Measurements from ENCODE around the gene U2AF1L4.

U2AF1L4 gene

DNA sequence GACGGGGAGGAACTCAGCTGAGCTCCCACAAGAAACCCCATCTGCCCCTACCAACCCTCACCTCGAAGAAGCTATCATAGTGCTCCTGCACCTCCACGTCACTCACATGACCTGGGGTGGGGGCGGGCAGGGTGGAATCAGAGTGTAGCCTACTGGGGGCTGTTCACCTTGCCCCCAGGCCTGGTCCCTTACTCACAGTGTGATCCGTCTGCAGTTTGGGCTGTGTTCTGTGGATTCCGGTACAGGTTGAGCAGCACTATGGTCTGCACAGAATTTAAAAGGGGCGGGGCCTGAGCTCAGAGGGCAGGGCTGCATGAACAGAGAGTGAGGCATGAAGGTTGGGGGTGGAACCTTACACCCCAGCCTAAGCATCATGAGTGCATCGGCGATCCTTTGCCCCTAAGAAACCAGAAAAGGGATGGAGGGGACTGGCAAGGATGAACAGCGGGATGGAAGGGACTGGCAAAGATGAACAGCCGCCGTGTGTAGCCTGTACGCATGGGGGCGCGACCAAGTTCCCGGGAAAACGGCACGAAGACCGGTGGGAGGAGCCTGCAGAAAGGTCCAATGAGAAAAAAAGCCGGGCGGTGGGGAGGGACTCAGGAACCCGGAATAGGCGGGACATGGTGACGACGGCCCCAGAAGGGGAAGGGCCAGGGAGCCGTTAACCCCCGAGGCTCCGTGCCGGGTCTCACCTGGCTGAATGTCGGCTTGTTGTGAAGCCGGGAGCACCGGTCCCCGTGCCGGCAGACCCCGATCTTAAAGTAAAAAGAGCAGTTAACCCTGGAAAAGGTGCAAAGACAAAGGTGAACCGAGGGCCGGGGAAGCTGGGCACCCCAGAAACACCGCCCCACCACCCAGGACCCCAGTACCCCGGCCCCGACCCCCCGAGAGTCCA is 539 bp downstream of the U2AF1L4 start:
- peak overlapping the region; percentile 96 for H3K9ac ChIP-seq (ENCODE audit: low read depth, low read length)
- H3K4me1 ChIP-seq (ENCODE audit: insufficient read depth, low read length), result 0 out of 2 replicates have a peak, but pooled peaks cover 3% of the 10 kb centered on the region
- H3K36me3 ChIP-seq (ENCODE audit: insufficient read depth, low read length), result no peaks in the 10 kb centered on the region
- peaks cover 3% of the 10 kb centered on the region; the same call in 1 of the 2 replicates for H3K9me3 ChIP-seq (ENCODE audit: control insufficient read depth, insufficient read depth, low read length)

DNA sequence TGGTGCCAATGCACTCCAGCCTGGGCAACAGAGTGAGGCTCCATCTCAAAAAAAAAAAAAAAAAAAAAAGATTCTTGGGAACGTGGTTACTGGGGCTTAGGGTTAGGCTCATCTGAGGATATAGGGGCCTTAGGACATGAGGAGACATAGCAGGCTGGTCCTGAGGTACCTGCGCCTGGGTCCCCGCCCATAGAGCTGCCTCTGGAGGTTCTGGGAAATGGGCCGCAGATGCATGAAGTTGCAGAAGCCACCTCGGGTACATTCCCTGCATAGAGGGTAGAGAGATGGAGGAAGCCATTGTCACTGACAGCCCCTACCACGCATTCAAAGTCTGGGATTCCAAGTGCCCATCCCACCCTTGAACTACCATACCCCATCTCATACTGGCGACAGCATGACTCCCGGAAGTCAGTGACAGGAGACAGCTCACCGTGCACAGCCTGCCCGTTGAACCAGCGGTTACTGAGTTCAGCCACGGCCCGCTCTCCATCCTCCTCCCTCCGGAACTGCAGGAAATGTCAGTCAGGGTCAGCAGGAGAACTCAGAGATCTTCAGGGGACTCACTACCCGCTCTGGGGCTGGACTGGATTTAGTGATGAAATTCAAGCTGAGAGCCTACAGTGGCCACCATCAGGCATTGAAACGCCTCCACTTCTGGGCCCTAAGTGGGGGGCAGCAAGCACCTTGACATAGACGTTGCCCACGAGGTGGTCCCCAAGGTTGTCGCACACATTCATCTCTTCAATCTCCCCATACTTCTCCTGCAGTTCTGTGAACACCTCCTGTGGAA is 1.4 kb downstream of the U2AF1L4 start:
- peak overlapping the region; percentile 96 for H3K9ac ChIP-seq (ENCODE audit: low read depth, low read length)
- H3K4me1 ChIP-seq (ENCODE audit: insufficient read depth, low read length), result no peaks in the 10 kb centered on the region
- H3K36me3 ChIP-seq (ENCODE audit: insufficient read depth, low read length), result no peaks in the 10 kb centered on the region

DNA sequence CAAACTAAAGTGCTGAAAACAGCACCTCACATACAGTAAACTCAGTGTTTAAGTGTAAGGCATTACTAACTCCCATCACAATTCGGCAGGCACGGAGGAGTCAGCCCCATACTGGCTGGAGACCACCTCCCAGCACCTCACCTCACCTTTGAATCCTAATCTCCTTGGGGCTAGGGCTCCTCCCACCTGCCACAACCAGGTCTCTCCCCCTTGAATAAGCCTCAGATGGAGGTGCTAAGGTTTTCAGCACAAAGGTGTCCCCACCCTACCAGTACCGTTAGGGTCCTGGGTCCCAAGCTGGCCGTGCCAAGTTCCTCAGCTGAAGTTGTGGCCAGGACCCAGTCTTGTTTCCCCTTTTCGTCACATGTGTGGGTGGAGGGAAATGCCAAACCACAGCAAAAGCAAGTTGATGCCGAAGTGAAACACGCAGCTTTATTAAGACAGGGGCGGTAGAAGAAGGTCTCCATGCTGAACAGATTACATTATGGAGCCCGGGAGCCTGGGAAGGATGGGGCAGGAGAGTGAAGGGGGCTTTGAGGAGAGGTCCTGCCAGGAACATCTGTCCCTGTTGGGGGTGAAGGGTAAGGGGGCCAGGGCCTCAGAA is 3.0 kb downstream of the U2AF1L4 start, which contains the start of gene IGFLR1:
Gene IGFLR1, minus strand, starts transcription at position 332 of the 604 bp plus-strand sequence. CDS start 1,272 bp downstream, outside the sequence.
- Histone ChIP-seq H3K9ac (ENCODE audit: low read depth, low read length) (peak within 1 kb of the TSS; percentile 79; the same call in 1 of the 2 replicates), H3K9me3 (ENCODE audit: control insufficient read depth, insufficient read depth, low read length) (peaks cover 3% of the 10 kb centered on the region; the same call in 1 of the 2 replicates), H3K4me1 (ENCODE audit: insufficient read depth, low read length) (no peaks in the 10 kb centered on the region), H3K36me3 (ENCODE audit: insufficient read depth, low read length) (no peaks in the 10 kb centered on the region)

More for the DNA sequence above, 1.4 kb downstream of the U2AF1L4 start:
- peaks cover 3% of the 10 kb centered on the region; the same call in 1 of the 2 replicates for H3K9me3 ChIP-seq (ENCODE audit: control insufficient read depth, insufficient read depth, low read length)

DNA sequence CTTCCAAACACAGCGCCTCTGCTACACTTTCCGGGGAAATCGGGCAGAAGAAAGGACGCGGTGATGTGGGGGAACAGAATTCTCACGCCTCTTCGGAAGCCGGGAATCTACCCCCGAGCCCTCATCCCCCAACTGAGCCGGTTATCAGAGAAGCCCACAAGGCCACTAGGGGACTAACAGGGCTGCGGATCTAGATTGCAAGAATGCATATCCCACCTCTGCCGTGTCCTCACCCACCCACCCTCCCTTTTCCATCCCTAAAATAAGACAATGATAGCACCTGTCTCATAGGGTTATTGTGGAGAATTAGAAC is 4.1 kb downstream of the U2AF1L4 start:
- peaks cover 3% of the 10 kb centered on the region; the same call in 1 of the 2 replicates for H3K9me3 ChIP-seq (ENCODE audit: control insufficient read depth, insufficient read depth, low read length)
- H3K36me3 ChIP-seq (ENCODE audit: insufficient read depth, low read length), result no peaks in the 10 kb centered on the region
- H3K9ac ChIP-seq (ENCODE audit: low read depth, low read length), result peak overlapping the region; percentile 79
- no peaks in the 10 kb centered on the region for H3K4me1 ChIP-seq (ENCODE audit: insufficient read depth, low read length)

DNA sequence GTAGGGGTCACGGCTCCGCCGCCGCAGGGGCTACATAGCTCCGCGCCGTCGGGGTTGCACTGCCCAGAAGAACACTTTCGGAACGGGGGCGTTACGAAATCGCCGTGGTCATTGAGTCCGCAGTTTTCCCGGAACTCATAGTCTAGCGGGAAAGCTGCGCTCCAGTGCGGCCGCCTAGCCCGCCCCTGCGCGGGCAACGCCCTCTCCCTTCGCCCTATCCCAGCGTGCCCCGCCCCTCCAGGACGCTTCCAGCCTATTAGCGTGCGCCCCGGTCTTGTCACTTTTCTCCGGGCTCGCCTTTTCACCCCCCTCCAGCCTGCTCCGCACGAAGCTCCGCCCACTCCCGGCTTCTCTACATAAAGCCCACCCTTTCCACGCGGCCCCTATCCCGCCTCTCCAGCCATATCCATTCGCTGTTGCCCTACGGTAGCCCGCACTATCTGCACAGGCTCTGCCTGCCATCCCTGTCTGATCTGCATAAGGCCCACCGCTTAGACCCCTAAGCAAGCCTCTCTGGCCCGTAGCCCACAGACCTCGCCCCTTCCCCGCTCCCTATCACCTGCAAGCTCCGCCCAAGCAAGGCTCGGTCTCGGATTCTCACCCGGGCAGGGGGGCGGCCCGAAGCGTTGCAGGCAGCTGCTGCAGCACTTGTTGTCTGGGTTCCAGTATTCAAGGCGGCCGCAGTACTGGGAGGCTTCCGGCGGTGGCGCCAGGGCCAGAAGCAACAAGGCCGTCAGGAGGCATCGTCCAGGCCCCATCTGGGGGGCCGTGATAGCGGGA is 4.6 kb downstream of the U2AF1L4 start:
- Histone ChIP-seq H3K4me1 (ENCODE audit: insufficient read depth, low read length) (no peaks in the 10 kb centered on the region), H3K36me3 (ENCODE audit: insufficient read depth, low read length) (no peaks in the 10 kb centered on the region), H3K9ac (ENCODE audit: low read depth, low read length) (peak overlapping the region; percentile 79), H3K9me3 (ENCODE audit: control insufficient read depth, insufficient read depth, low read length) (peaks cover 3% of the 10 kb centered on the region; the same call in 1 of the 2 replicates)

DNA sequence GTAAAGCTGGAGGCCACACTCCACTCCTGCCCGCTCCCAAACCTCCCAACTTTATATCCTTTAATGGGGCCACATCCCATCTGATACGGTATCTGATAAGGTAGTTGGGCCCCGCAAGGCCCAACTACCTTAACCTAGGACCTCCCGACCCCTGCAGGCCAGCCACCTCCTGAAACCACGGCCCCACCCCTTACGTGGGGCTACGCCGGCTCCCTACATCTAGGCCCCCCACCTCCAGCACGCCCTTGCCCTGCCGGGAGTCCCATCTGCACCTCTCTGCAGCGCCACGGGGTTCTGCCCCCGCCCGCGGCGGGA is 5.2 kb downstream of the U2AF1L4 start:
- no peaks in the 10 kb centered on the region for H3K4me1 ChIP-seq (ENCODE audit: insufficient read depth, low read length)
- no peaks in the 10 kb centered on the region for H3K36me3 ChIP-seq (ENCODE audit: insufficient read depth, low read length)
- peak overlapping the region; percentile 79 for H3K9ac ChIP-seq (ENCODE audit: low read depth, low read length)
- H3K9me3 ChIP-seq (ENCODE audit: control insufficient read depth, insufficient read depth, low read length), result peaks cover 3% of the 10 kb centered on the region; the same call in 1 of the 2 replicates

DNA sequence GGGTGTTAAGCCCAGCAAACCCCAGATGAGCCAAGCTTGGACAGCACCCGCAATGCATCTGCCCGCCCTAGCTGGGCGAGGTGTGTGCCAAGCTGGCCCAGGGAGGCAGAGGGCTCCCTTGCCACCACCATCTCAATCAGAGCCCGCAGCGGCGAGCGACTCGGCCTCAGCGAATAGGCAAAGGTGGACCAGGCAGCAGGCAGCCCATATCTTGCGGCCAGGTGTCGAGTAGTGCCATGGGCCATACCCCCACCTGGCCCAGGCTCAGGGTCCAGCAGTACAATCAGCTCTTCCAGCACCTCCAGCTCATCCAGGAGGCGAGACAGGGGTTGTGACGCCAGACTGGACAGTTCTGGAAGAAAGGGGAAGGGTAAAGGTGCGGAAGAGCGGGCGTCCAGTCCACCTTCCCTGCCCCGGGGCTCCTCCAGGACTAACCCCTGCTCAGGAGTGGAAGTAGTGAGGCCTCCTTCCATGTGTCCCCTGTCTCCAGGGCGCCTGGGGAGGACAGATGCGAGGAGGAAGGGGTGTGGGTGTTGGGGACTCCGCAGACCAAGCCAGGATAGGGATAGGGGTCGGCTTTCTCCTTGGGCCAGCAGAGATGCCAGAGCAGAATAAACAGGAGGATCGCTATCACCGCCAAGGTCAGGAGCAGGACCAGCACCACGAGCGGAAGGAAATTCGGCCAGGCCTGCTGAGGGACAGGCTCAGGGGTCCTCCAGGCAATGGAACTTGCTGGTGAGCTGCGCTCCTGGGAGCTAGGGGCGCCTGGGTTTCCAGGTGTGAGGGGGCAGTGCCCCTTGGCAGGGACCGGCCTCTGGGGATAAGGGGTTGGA is 5.7 kb downstream of the U2AF1L4 start:
- no peaks in the 10 kb centered on the region; the same call in 1 of the 2 replicates for H3K36me3 ChIP-seq (ENCODE audit: insufficient read depth, low read length)
- peaks cover under 1% of the 10 kb centered on the region; the same call in 1 of the 2 replicates for H3K9me3 ChIP-seq (ENCODE audit: control insufficient read depth, insufficient read depth, low read length)
- peak overlapping the region; percentile 79 for H3K9ac ChIP-seq (ENCODE audit: low read depth, low read length)
- no peaks in the 10 kb centered on the region for H3K4me1 ChIP-seq (ENCODE audit: insufficient read depth, low read length)

DNA sequence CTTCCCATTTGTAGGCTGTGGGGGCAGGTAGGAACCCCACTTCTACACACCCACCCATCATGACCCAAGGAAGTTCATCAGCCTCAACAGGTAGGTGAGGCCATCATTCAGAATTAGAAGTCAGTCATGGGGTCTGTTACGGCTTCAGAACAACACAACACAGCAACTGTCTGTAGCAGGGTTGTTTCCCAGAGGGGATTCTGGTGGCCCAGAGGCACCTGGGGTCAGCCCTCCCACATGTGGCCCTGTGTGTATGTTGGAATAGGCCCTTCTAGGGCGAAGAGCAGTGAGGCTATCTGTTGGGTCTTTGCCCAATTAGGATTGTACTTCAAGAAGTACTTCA is 6.4 kb downstream of the U2AF1L4 start:
- no peaks in the 10 kb centered on the region for H3K4me1 ChIP-seq (ENCODE audit: insufficient read depth, low read length)
- H3K9ac ChIP-seq (ENCODE audit: low read depth, low read length), result no peak overlapping the region
- peaks cover 3% of the 10 kb centered on the region; the same call in 1 of the 2 replicates for H3K36me3 ChIP-seq (ENCODE audit: insufficient read depth, low read length)
- no peaks in the 10 kb centered on the region for H3K9me3 ChIP-seq (ENCODE audit: control insufficient read depth, insufficient read depth, low read length)

DNA sequence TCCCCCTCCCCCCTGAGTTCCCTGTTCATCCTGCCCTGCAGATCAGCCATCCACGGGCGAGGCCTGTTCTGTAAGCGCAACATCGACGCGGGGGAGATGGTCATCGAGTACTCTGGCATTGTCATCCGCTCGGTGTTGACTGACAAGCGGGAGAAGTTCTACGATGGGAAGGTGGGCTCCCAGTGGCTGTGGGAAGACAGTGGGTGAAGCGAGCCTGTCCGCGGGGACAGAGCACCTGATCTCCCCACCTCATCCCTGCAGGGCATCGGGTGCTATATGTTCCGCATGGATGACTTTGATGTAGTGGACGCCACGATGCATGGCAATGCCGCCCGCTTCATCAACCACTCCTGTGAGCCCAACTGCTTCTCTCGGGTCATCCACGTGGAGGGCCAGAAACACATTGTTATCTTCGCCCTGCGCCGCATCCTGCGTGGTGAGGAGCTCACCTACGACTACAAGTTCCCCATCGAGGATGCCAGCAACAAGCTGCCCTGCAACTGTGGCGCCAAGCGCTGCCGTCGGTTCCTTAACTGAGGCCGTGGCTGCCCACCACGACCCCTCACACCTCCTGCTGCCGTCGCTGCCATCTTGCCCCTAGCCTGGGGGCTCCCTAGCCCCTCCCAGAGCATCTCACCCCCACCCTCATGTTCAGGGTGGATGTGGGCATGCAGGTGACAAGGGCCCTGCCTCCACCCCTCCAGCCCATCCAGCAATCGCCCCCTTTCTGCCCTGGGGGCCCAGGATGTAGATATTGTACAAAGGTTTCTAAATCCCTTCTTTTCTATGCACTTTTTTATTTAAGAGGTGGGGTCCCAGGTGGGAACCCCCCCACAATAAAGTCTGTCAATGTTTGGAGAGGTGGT is 7.0 kb downstream of the U2AF1L4 start:
- Histone ChIP-seq H3K36me3 (ENCODE audit: insufficient read depth, low read length) (peaks cover 6% of the 10 kb centered on the region), H3K9me3 (ENCODE audit: control insufficient read depth, insufficient read depth, low read length) (no peaks in the 10 kb centered on the region), H3K4me1 (ENCODE audit: insufficient read depth, low read length) (no peaks in the 10 kb centered on the region), H3K9ac (ENCODE audit: low read depth, low read length) (no peak overlapping the region)

DNA sequence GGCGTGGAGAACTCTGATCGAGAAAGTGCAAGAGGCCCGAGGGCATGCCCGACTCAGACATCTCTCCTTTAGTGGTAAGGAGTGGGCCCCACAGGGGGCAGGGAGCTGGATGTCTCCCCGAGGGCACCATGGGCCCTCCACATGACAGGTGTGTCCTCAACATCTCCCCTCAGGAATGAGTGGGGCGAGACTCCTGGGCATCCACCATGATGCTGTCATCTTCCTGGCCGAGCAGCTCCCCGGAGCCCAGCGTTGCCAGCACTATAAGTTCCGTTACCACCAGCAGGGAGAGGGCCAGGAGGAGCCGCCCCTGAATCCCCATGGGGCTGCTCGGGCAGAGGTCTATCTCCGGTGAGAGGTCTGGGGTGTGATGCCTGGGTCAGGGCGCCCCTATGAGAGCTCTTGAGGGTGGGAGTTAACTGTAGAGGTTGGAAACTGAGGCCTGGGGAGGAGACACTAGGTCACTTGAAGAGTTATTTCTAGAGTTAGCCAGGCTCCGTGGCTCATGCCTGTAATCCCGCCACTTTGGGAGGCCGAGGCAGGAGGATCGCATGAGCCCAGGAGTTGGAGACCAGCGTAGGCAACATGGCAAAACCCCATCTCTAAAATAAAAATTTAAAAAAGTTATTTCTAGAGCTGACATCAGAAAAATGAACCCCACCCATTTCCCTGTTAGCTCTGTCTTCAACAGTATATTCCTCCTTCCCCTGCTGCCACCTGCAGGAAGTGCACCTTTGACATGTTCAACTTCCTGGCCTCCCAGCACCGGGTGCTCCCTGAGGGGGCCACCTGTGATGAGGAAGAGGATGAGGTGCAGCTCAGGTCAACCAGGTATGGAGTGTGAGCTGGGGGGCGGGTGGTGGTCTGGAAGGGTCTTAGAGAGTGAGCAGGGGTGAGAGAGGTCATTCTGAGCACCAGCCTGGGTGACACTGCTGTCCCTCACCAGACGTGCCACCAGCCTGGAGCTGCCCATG is 8.0 kb downstream of the U2AF1L4 start:
- no peak overlapping the region for H3K9ac ChIP-seq (ENCODE audit: low read depth, low read length)
- no peaks in the 10 kb centered on the region for H3K9me3 ChIP-seq (ENCODE audit: control insufficient read depth, insufficient read depth, low read length)
- no peaks in the 10 kb centered on the region for H3K4me1 ChIP-seq (ENCODE audit: insufficient read depth, low read length)
- peaks cover 6% of the 10 kb centered on the region for H3K36me3 ChIP-seq (ENCODE audit: insufficient read depth, low read length)

DNA sequence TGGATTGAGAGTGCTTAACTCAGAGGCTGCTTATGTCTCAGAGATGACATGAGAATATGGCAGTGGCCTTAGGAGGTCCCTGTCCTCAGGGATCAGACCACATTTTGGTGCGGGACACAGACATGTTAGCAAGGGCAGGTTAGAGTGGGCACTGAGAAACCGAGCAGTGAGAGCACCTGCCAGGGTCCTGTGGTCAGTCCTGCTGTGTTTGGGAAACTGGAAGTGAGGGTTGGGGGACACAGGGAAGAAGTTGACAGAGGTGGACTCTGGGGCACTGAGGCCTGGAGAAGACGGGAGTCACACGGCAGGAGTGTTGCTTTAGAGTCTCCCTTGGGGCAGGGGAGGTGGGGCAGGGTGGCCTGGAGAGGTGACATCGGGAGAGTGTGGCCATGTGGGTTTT is 10.3 kb downstream of the U2AF1L4 start:
- Histone ChIP-seq H3K9ac (ENCODE audit: low read depth, low read length) (no peak overlapping the region), H3K9me3 (ENCODE audit: control insufficient read depth, insufficient read depth, low read length) (no peaks in the 10 kb centered on the region), H3K36me3 (ENCODE audit: insufficient read depth, low read length) (peaks cover 13% of the 10 kb centered on the region), H3K4me1 (ENCODE audit: insufficient read depth, low read length) (no peaks in the 10 kb centered on the region)

DNA sequence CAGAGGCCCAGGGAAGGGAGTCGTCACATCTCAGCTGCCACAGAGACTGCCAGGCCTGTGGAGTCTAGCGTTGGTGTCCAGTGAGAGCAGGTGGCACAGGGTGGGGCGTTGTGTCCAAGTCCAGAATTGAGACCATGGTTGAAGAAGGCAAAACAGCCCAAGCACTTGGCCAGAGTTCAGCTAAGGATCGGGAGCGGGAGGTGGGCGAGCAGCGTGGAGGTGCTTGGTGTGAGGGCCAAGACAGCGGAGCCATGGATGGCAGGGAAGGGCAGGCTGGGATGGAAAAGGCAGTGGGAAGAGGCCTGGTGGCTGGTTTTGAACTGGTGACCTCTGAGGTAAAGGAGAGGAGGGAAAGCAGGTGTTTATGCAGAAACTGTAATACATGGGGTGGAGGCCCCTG is 10.9 kb downstream of the U2AF1L4 start:
- Histone ChIP-seq H3K36me3 (ENCODE audit: insufficient read depth, low read length) (peaks cover 13% of the 10 kb centered on the region), H3K9ac (ENCODE audit: low read depth, low read length) (no peak overlapping the region)

More for the DNA sequence above, 10.9 kb downstream of the U2AF1L4 start:
- Histone ChIP-seq H3K9me3 (ENCODE audit: control insufficient read depth, insufficient read depth, low read length) (no peaks in the 10 kb centered on the region), H3K4me1 (ENCODE audit: insufficient read depth, low read length) (no peaks in the 10 kb centered on the region)

Measured in ES-I3 (cell line).